ENCODE data around the gene PIP5KL1. TPM values are rescaled to one million over a fixed set of nuclear protein-coding genes. Genes with fewer than 3 reads are reported as not detected.
A peak's percentile ranks its signal among the peaks of the same experiment; 100 is the strongest.
"Not testable (repeated sequence)": the region's sequence is repeated elsewhere in the genome, so short reads cannot be mapped to it uniquely, and the experiment has no call there.

PIP5KL1 gene
- total RNA-seq, 3 donors from 2014 or later, result 0.58 to 1.9 (median 1.1) TPM

DNA sequence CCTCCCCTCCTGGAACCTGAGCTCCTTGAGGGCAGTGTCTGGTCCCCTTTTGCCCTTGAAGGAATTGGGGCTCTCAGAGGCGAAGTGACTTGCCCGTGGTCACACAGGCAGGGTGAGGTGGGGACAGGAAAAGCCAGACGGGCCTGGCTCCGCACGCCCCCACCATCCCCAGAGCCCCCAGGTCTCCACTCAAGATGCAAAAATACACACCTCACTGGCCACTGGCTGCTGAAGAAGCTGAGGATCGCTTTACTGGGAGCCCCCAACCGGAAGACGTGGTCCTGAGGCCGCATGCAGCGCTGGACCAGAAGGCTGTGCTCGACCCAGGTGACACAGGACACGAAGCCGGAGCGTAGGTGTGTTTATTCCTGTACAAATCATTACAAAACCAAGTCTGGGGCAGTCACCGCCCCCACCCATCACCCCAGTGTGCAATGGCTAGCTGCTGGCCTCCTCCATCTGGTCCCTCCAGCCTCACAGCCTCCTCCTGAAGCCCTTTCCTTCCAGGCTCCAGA is 45.5 kb downstream of the PIP5KL1 start:
- DNase-seq (no peak), ATAC-seq (no peak)
- Histone ChIP-seq H3K4me1 (ENCODE audit: low read depth) (no peaks in the 10 kb centered on the region), H3K9me3 (no peaks in the 10 kb centered on the region), H3K36me3 (ENCODE audit: low read depth) (peaks cover 11% of the 10 kb centered on the region), H3K4me3 (no peak overlapping the region)
- intact Hi-C loops (cut with DNase I, micrococcal nuclease), result no loop called here
- TF ChIP-seq, protein P1, sequence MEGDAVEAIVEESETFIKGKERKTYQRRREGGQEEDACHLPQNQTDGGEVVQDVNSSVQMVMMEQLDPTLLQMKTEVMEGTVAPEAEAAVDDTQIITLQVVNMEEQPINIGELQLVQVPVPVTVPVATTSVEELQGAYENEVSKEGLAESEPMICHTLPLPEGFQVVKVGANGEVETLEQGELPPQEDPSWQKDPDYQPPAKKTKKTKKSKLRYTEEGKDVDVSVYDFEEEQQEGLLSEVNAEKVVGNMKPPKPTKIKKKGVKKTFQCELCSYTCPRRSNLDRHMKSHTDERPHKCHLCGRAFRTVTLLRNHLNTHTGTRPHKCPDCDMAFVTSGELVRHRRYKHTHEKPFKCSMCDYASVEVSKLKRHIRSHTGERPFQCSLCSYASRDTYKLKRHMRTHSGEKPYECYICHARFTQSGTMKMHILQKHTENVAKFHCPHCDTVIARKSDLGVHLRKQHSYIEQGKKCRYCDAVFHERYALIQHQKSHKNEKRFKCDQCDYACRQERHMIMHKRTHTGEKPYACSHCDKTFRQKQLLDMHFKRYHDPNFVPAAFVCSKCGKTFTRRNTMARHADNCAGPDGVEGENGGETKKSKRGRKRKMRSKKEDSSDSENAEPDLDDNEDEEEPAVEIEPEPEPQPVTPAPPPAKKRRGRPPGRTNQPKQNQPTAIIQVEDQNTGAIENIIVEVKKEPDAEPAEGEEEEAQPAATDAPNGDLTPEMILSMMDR (IDR thresholded peaks at IDR 0.05), result no peak

DNA sequence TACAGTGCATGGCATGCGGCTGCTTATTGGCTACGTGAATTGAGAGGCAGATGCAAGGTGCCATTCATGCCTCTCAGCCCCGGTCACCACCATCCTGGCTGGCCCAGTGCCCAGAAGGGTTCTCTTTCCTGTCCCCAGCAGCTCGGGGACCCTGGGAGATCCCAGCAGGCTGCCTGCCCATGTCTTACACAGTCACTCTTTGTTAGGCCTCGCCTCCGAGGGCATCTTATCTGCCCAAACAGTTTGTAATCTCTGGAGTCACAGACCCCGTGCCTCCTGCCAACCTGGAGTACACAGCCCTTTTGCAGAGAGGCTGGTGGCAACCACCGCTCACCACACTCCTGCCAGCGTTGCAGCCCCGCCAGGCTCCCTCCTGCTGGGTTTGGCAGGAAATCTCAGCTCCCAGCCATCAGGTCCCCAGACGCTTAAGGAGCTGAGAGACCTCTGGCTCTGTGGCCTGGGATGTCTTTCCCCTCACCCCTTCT is 46.1 kb downstream of the PIP5KL1 start:
- Histone ChIP-seq H3K9me3 (no peaks in the 10 kb centered on the region), H3K36me3 (ENCODE audit: low read depth) (peaks cover 11% of the 10 kb centered on the region), H3K4me3 (no peak overlapping the region), H3K4me1 (ENCODE audit: low read depth) (no peaks in the 10 kb centered on the region)
- TF ChIP-seq, protein P1 (IDR thresholded peaks at IDR 0.05), result no peak
- intact Hi-C loops (cut with DNase I, micrococcal nuclease), result no loop called here
- peak; percentile 21 for ATAC-seq
- no peak for DNase-seq

DNA sequence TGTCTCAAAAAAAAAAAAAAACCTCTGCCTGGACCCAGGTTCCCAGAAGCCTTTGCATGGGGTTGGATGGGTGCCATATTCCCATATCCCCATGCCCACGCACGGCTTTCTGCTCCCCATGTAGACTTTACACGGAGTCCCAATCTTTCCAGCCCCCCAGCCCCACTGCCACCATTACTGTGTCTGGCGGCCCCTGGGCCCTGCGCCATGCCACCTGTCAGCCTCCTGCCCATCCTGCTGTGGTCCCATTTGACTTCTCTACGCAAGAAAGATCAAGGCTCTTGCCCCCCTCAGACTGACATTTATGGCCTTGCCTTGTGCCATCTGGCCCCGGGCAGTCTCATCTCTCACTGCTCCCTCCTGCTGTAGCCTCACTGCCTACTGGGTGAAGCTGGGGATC is 46.6 kb downstream of the PIP5KL1 start:
- Histone ChIP-seq H3K9me3 (no peaks in the 10 kb centered on the region), H3K36me3 (ENCODE audit: low read depth) (peaks cover 11% of the 10 kb centered on the region), H3K4me3 (no peak overlapping the region), H3K4me1 (ENCODE audit: low read depth) (no peaks in the 10 kb centered on the region)
- intact Hi-C loops (cut with DNase I, micrococcal nuclease), result no loop called here
- ATAC-seq, result no peak
- DNase-seq, result no peak
- TF ChIP-seq, protein P1 (IDR thresholded peaks at IDR 0.05), result no peak

DNA sequence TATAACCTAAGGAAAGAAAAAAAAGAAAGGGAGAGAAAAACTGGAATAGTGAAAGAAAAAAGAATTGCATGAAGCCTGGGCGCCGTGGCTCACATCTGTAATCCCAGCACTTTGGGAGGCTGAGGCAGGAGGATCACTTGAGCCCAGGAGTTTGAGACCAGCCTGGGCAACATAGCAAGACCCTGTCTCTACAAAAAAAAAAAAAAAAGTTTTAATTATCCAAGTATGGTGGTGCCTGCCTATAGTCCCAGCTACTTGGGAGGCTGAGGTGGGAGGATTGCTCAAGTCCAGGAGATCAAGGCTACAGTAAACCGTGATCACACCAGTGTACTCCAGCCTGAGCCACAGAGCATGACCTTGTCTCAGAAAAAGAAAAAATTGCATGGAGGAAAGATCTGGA is 48.9 kb downstream of the PIP5KL1 start:
- H3K36me3 ChIP-seq (ENCODE audit: low read depth); H3K4me3 ChIP-seq; ATAC-seq; DNase-seq; H3K9me3 ChIP-seq; intact Hi-C loops (cut with DNase I, micrococcal nuclease): not testable (repeated sequence)
- H3K4me1 ChIP-seq (ENCODE audit: low read depth), result peaks cover 12% of the 10 kb centered on the region

DNA sequence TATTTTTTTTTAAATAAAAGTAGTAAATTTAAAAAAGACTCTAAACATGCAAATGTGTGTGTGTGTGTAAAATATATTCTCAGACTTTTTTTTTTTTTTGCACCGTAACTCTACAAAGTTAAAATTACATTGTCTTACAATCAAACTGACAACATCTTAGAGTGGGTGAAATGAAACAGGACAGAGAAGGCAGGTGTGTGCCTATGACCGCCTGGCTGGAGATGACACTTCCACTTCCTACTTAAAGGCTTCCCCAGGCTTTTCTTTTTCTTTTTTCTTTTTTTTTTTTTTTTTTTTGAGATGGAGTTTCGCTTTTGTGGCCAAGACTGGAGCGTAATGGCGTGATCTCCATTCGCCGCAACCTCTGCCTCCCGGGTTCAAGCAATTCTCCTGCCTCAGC is 50.4 kb downstream of the PIP5KL1 start:
- no peak for DNase-seq
- H3K9me3 ChIP-seq, result no peaks in the 10 kb centered on the region
- no peak overlapping the region for H3K4me3 ChIP-seq
- TF ChIP-seq, protein P1 (IDR thresholded peaks at IDR 0.05), result no peak
- intact Hi-C loops (cut with DNase I, micrococcal nuclease), result no loop called here
- H3K4me1 ChIP-seq (ENCODE audit: low read depth), result peaks cover 22% of the 10 kb centered on the region
- H3K36me3 ChIP-seq (ENCODE audit: low read depth), result no peaks in the 10 kb centered on the region
- no peak for ATAC-seq

DNA sequence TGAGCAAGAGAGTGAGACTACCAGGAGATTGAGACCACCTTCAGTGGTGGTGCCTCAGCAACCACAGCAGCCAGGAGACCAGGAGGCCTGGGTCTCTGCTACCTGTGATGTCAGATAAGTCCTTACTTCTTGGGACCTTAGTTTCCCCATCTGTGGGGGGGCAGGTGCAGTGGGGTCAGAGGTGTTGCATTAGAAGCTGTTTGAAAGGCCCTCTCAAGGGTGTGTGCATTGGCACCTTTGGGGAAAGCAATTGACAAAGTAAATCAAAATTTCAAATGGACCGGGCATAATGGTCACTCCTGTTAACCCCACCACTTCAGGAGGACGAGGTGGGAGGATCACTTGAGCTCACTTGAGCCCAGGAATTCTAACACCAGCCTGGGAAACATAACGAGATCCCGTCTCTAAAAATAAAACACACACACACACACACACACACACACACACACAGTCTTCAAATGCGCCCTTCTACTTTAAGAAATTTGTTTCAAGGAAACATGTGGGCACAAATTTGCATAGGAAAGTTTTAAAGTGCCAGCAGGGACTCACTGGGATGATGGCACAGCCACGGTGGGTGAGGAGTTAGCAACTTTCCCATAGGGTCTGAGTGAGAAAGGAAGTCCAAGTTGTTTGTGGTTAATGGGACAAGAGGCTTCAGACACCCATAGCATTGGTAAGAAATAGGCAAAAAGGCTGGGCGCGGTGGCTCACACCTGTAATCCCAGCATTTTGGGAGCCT is 51.8 kb downstream of the PIP5KL1 start:
- no peak for DNase-seq
- TF ChIP-seq, protein P1 (IDR thresholded peaks at IDR 0.05), result no peak
- no peaks in the 10 kb centered on the region for H3K36me3 ChIP-seq (ENCODE audit: low read depth)
- no peaks in the 10 kb centered on the region for H3K9me3 ChIP-seq
- no peak overlapping the region for H3K4me3 ChIP-seq
- ATAC-seq, result no peak
- intact Hi-C loops (cut with DNase I, micrococcal nuclease), result loop anchor here in 1 of 2 donors (10.0 kb wide), 1 partner anchor 144 kb away; the partner anchor contains the start of gene TOR2A
- H3K4me1 ChIP-seq (ENCODE audit: low read depth), result peaks cover 29% of the 10 kb centered on the region

All from mucosa of descending colon (tissue), 3 donors.